ENCODE measurements around the gene NID1.
"Not testable (repeated sequence)": the region's sequence is repeated elsewhere in the genome, so short reads cannot be mapped to it uniquely, and the experiment has no call there.

Gene NID1

GRCh38 chr1:235938709-235939479, 126.0 kb downstream of the NID1 start:
- no peak for DNase-seq (ENCODE audit: low read depth)

DNA sequence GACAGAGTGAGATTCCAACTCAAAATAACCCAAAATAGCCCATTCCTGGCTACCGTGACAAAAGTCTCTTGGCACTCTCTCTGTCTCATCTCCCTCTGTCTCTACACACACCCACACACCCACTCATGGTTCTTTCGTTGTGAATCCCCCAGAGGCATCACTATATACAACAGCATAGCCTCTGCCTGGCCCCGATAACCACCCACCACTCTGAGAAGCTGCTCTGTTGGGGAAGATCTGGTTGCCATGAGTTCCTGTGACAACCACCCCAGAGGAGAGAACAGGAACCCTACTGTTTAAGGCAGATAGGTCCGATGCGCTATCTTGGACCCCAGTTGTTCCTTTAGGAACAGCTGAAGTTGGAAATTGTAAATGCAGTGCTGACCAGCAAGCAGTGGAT, 127.8 kb downstream of the NID1 start:
- DNase-seq (ENCODE audit: low read depth): no peak

GRCh38 chr1:235935235-235936225, 129.4 kb downstream of the NID1 start:
- DNase-seq (ENCODE audit: low read depth): no peak

DNA sequence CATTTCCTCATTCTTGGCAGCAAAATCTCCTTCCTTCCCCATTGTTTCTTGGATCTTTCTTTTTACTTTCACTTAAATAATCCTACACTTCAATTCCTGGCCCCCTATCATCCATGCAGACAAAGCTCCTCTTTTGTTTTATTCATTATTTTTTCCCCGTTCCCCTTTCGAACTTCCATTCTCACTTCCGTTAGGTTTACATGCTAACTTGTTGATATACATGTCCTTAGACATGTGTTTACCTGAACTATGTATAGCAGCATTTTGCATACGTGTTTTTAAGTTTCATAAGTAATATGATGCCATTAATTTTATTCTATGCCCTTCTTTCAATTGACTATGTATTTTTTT, 131.1 kb downstream of the NID1 start:
- DNase-seq (ENCODE audit: low read depth): no peak

DNA sequence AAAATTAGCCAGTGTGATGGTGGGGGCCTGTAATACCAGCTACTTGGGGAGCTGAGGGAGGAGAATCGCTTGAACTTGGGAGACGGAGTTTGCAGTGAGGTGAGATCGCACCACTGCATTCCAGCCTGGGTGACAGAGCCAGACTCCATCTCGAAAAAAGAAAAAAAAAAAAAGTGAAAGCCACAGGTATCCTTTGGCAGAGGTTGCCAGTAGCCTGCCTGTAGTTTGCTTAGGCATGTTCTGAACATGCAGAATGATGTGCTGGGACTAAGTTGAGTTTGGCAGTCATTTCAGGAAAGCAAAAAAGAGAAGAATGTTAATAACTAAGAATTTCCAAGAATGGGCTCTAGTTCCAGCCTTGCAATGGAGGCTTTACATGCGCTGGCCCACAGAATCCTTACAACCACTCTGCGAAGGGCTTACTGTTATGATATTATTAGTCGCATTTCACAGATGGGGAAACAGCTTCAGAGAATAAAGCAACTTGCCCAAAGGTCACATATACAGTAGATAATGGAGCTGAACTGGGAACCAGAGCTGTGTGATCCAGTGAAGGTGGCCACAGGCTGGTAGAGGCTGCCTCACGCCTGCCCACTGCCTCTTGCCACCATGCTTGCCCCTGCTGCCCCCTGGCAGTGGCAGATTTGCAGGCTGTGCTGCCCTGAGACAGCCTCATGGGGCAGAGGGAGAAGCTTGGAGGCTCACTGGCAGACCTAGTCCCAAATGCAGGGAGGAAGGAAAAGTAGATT, 131.7 kb downstream of the NID1 start:
- DNase-seq (ENCODE audit: low read depth): no peak

GRCh38 chr1:235932090-235932510, 132.8 kb downstream of the NID1 start:
- no peak for DNase-seq (ENCODE audit: low read depth)

- DNase-seq (ENCODE audit: low read depth): no peak
Observed at GRCh38 chr1:235931171-235931738, 133.6 kb downstream of the NID1 start.

- DNase-seq (ENCODE audit: low read depth): no peak
Observed at GRCh38 chr1:235930543-235930942, 134.3 kb downstream of the NID1 start.

GRCh38 chr1:235929216-235929615, 135.7 kb downstream of the NID1 start:
- no peak for DNase-seq (ENCODE audit: low read depth)

DNA sequence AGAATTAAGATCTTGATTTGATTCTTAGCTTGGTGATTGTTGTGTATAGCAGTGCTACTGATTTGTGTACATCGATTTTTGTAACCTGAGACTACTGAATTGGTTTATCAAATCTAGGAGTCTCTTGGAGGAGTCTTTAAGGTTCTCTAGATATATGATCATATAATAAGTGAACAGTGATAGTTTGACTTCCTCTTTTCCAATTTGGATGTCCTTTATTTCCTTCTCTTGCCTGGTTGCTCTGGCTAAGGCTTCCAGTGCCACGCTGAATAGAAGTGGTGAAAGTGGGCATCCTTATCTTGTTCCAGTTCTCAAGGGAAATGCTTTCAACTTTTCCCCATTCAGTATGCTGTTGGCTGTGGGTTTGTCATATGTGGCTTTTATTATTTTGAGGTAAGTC, 136.7 kb downstream of the NID1 start:
- DNase-seq (ENCODE audit: low read depth): no peak

DNA sequence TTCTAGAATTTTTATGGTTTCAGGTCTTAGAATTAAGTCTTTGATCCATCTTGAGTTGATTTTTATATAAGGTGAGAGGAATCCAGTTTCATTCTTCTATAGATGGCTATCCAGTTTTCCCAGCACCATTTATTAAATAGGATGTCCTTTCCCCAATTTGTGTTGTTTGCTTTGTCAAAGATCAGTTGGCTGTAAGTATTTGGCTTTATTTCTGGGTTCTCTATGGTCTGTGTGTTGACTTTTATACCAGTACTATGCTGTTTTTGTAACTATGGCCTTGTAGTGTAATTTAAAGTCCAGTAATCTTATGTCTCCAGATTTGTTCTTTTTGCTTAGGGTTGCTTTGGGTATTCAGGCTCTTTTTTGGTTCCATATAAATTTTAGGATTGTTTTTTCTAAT, 137.3 kb downstream of the NID1 start:
- not testable (repeated sequence) for DNase-seq (ENCODE audit: low read depth)

All from stimulated activated CD4-positive, alpha-beta T cell treated with anti-CD3 and anti-CD28 coated beads, Interleukin-2, amount 100 ng/mL, for 4 hours (primary cell).